Lower lobe of right lung (tissue), 2 donors: Measurements from ENCODE around the gene ADH7. TPM values are rescaled to one million over a fixed set of nuclear protein-coding genes. Genes with fewer than 3 reads are reported as not detected.

Experiments used
- ATAC-seq, 2 donors: fragments of 200-7000 bp; cut with Tn5 transposase; one replicate each; pipeline ENCODE4 v1.9.1; 2020 to 2022; ENCODE audit warnings: mild to moderate bottlenecking in 2 of 2, moderate library complexity in 2 of 2
- DNase-seq: peaks from one replicate; pipeline ENCODE4 v3.0.0-alpha.2; 2020
- H3K27ac ChIP-seq: fragments of 200-600 bp; one replicate; pipeline ENCODE4 v1.8.0; 2022
- H3K27me3 ChIP-seq: fragments of 200-600 bp; one replicate; pipeline ENCODE4 v1.8.0; 2022; ENCODE audit warnings: low read depth
- H3K36me3 ChIP-seq: fragments of 200-600 bp; one replicate; pipeline ENCODE4 v1.8.0; 2022; ENCODE audit warnings: mild to moderate bottlenecking
- H3K4me1 ChIP-seq: fragments of 200-600 bp; one replicate; pipeline ENCODE4 v1.8.0; 2022
- H3K4me3 ChIP-seq: fragments of 200-600 bp; one replicate; pipeline ENCODE4 v1.8.0; 2022; ENCODE audit warnings: mild to moderate bottlenecking
- H3K9me3 ChIP-seq: fragments of 200-600 bp; one replicate; pipeline ENCODE4 v1.8.0; 2022
- CTCF ChIP-seq: fragments of 200-600 bp; IDR thresholded peaks from one replicate; pipeline ENCODE4 v1.8.0; 2022; ENCODE audit warnings: antibody characterized with exemption, mild to moderate bottlenecking
- intact Hi-C: fragments of 100-400 bp; cut with DNase I; formaldehyde crosslinking; loops from one replicate; pipeline ENCODE4 v1.11.0; 2022
- total RNA-seq: library from RNA; stranded (reverse); fragmentation: NEBNext Ultra II Directional; extraction: Animal tissue kit (Norgen Biotek cat#: 25700); gene quantifications from one replicate; pipeline ENCODE4 v1.2.1, GENCODE V29; 2021
- donor health status: DM: no; HTN: yes; CAD: no; lungs with severe emphysema.

The ADH7 gene
- total RNA-seq, 1 donor from 2014 or later = 0.47 TPM

GRCh38 chr4:99399017-99399416 lies 36.1 kb downstream of the ADH7 start:
- TF ChIP-seq CTCF = no peak
- Histone ChIP-seq H3K9me3 (no peaks in the 10 kb centered on the region), H3K36me3 (no peaks in the 10 kb centered on the region), H3K4me1 (peaks cover 8% of the 10 kb centered on the region), H3K27ac (no peak overlapping the region), H3K27me3 (no peaks in the 10 kb centered on the region), H3K4me3 (no peak overlapping the region)
- ATAC-seq (no peak), DNase-seq (no peak)
- intact Hi-C loops = no loop called here

GRCh38 chr4:99395595-99396364 lies 39.4 kb downstream of the ADH7 start:
- Histone ChIP-seq H3K36me3 (no peaks in the 10 kb centered on the region), H3K27ac (peak overlapping the region; percentile 48), H3K27me3 (no peaks in the 10 kb centered on the region), H3K9me3 (no peaks in the 10 kb centered on the region), H3K4me1 (peaks cover 5% of the 10 kb centered on the region), H3K4me3 (no peak overlapping the region)
- DNase-seq (no peak), ATAC-seq (peak in 1 of 2 donors; percentile 13)
- no peak for TF ChIP-seq CTCF
- intact Hi-C loops = no loop called here

- no peak for TF ChIP-seq CTCF
- peak overlapping the region; percentile 48 for H3K27ac ChIP-seq
- peak in 1 of 2 donors; percentile 47 for ATAC-seq
Measured at GRCh38 chr4:99394896-99395295, 40.2 kb downstream of the ADH7 start.

GRCh38 chr4:99390055-99390454 lies 45.1 kb downstream of the ADH7 start:
- H3K4me3 ChIP-seq = no peak overlapping the region
- peak overlapping the region; percentile 33 for H3K27ac ChIP-seq
- no peaks in the 10 kb centered on the region for H3K4me1 ChIP-seq
- no peaks in the 10 kb centered on the region for H3K36me3 ChIP-seq
- H3K9me3 ChIP-seq = peaks cover 8% of the 10 kb centered on the region
- TF ChIP-seq CTCF = no peak
- intact Hi-C loops = no loop called here
- DNase-seq = no peak
- ATAC-seq = no peak
- H3K27me3 ChIP-seq = no peaks in the 10 kb centered on the region

More at GRCh38 chr4:99394896-99395295, 40.2 kb downstream of the ADH7 start:
- Histone ChIP-seq H3K36me3 (no peaks in the 10 kb centered on the region), H3K9me3 (no peaks in the 10 kb centered on the region), H3K27me3 (no peaks in the 10 kb centered on the region), H3K4me1 (peaks cover 5% of the 10 kb centered on the region), H3K4me3 (no peak overlapping the region)
- intact Hi-C loops = no loop called here
- DNase-seq = no peak

GRCh38 chr4:99389606-99390005 lies 45.5 kb downstream of the ADH7 start:
- peak in 1 of 2 donors; percentile 18 for ATAC-seq
- Histone ChIP-seq H3K27me3 (no peaks in the 10 kb centered on the region), H3K4me1 (no peaks in the 10 kb centered on the region), H3K4me3 (no peak overlapping the region), H3K36me3 (no peaks in the 10 kb centered on the region), H3K27ac (peak overlapping the region; percentile 33), H3K9me3 (peaks cover 8% of the 10 kb centered on the region)
- DNase-seq = no peak
- TF ChIP-seq CTCF = no peak
- intact Hi-C loops = no loop called here
